Measurements from ENCODE around the gene SNAPC4. TPM values are rescaled to one million over a fixed set of nuclear protein-coding genes. Genes with fewer than 3 reads are reported as not detected.

Gene SNAPC4
- total RNA-seq, 1 donor: 3.5 TPM

DNA sequence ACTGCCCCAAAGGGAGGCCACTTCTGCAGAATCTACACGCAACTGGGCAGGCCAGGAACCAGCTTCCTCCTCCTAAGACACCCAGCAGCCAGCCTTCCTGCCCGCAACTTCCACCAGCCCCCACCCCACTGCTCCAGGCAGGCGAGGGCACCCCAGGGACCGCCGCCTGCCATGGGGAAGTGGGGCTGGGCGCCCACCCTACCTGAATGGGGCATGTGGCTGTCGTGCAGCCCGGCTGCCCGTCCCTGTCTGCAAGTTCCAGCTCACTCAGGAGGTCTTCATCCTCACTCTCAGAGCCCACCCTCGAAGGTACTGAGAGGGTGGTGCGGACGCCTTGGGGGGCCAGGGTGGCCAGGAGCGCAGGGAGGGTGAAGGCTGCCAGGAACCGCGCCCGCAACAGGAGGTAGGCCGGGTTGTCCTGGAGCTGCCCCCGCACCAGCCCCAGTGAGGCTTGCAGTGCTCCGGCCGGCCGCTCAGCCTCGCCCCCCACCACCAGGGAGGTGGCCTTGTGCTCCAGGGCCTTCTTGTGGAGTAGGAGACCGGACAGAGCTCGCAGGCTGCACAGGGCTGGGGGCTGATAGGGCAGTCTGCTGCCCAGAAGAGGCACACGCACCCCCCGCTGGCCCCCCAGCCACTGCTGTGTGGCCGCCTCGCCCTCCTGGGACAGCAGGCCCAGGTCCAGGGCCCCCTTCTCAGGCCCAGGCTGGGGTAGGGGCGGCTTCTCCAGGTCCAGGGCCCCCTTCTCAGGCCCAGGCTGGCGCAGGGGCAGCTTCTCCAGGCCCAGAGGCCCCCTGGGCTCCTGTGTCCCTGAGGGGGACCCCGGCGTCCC lies 22.4 kb downstream of the SNAPC4 start:
- peaks cover 16% of the 10 kb centered on the region for H3K4me1 ChIP-seq (ENCODE audit: insufficient read depth, low read length)
- no peaks in the 10 kb centered on the region for H3K9me3 ChIP-seq (ENCODE audit: low read depth, low read length)
- H3K4me3 ChIP-seq (ENCODE audit: low read length): no peak overlapping the region
- no peaks in the 10 kb centered on the region for H3K27me3 ChIP-seq (ENCODE audit: insufficient read depth, low read length)

DNA sequence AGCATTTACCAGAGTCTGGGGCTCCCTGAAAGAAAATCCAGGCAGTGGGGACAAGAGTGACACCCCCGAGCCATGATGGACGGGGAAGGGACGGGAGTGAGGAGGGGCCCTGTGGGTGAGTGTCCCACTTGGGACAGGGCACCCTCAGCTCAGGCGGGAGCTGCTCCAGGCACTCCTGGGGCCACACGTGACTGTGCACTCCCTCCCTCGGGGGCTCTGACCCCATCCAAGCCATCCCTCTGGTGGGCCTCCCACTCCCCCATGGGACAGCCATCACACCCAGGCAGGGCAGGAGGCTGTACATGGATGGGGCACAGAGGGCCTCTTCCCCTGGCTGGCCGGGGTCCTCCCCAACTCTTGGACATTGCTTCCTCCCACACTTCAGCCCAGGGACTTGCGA lies 23.5 kb downstream of the SNAPC4 start:
- Histone ChIP-seq H3K4me1 (ENCODE audit: insufficient read depth, low read length) (peaks cover 23% of the 10 kb centered on the region), H3K4me3 (ENCODE audit: low read length) (no peak overlapping the region), H3K27me3 (ENCODE audit: insufficient read depth, low read length) (no peaks in the 10 kb centered on the region), H3K9me3 (ENCODE audit: low read depth, low read length) (no peaks in the 10 kb centered on the region)

DNA sequence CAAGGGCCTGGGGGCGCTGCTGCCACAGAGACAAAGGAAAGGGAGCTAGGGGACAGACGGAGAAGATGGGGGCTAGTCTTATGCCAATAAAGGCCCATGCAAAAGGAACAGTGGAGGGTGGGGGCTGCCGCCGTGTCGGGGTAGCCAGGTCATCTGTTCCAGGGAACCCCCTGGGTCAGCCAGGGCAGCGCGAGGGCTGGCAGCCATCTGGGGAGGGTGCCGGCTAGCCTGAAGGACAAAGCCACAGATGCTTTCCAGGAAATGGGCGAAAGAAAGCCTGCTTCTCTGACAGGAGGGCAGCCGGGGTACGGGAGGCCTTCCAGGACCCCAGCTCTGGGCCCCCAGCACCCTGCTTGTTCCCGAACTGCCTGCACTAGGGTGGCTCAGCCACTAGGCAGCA lies 24.9 kb downstream of the SNAPC4 start:
- no peaks in the 10 kb centered on the region for H3K9me3 ChIP-seq (ENCODE audit: low read depth, low read length)
- H3K4me1 ChIP-seq (ENCODE audit: insufficient read depth, low read length): peaks cover 23% of the 10 kb centered on the region
- no peak overlapping the region for H3K4me3 ChIP-seq (ENCODE audit: low read length)
- H3K27me3 ChIP-seq (ENCODE audit: insufficient read depth, low read length): no peaks in the 10 kb centered on the region

DNA sequence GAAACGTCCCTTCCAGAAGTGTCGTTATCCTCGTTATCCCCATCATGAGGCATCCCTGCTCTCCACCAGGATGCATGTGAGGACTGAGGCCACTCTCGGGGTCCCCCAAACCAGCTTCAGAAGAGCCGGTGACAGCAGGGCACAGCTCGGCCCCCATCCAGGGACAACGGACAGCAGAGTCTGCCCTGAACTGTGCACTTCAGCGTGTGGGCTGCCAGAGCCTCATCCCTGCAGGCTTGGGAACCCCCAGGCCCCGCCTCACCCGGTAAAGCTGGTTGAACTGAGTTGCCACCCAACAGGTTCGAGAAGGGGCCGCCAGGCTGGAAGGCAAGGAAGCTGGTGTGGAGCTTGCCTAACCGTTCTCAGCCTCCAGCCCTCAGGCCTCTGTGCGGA lies 25.8 kb downstream of the SNAPC4 start:
- no peaks in the 10 kb centered on the region for H3K27me3 ChIP-seq (ENCODE audit: insufficient read depth, low read length)
- H3K4me1 ChIP-seq (ENCODE audit: insufficient read depth, low read length): peaks cover 23% of the 10 kb centered on the region
- H3K9me3 ChIP-seq (ENCODE audit: low read depth, low read length): no peaks in the 10 kb centered on the region
- no peak overlapping the region for H3K4me3 ChIP-seq (ENCODE audit: low read length)

DNA sequence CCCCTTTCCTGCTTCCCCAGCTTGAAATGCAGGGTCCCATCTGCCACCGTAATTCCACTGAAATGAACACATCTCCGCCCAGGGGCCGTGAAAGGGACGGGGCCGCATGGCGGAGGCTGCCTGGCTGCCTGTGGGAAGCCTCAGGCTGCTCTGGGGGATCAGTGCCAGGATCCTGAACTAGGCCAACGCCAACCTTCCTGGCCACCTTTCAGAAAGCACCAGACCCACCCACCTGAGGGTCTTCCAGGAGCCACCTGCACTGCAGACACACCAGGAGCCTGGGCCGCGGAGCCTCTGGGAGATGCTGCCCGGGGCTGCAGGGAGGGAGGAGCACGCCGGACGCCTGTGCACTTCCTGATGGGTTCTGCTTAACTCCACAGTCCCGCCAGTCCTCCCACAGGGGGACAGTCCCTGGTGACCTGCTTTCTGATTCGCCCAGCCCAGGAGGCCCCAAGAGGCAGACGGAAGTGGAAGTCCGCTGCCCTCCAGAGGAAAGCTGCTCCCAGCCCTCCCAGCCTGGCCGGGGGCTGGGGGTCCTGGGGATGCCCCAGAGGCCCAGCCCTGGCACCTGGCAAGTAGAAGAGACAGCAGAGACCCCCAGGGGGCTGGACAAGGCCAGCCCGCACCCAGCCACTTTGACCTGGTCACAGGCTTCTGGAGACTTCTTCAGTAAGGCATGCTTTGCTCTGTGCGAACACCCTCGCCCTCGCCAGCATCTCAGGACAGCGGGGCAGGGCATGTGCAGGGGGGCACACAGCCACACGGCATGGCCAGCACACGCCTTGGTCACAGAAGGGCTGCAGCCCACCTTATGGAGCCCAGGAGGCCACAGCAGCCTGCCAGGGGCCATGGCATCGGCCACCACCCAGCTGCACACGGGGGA lies 26.4 kb downstream of the SNAPC4 start, which contains the start of gene CARD9:
CARD9 (minus strand) TSS at position 370 of the 883 bp plus-strand sequence. CDS start 1,591 bp downstream, outside the sequence.
- H3K9me3 ChIP-seq (ENCODE audit: low read depth, low read length): no peaks in the 10 kb centered on the region
- peak within 1 kb of the TSS; percentile 41 for H3K4me3 ChIP-seq (ENCODE audit: low read length)
- H3K4me1 ChIP-seq (ENCODE audit: insufficient read depth, low read length): peaks cover 23% of the 10 kb centered on the region
- no peaks in the 10 kb centered on the region for H3K27me3 ChIP-seq (ENCODE audit: insufficient read depth, low read length)

DNA sequence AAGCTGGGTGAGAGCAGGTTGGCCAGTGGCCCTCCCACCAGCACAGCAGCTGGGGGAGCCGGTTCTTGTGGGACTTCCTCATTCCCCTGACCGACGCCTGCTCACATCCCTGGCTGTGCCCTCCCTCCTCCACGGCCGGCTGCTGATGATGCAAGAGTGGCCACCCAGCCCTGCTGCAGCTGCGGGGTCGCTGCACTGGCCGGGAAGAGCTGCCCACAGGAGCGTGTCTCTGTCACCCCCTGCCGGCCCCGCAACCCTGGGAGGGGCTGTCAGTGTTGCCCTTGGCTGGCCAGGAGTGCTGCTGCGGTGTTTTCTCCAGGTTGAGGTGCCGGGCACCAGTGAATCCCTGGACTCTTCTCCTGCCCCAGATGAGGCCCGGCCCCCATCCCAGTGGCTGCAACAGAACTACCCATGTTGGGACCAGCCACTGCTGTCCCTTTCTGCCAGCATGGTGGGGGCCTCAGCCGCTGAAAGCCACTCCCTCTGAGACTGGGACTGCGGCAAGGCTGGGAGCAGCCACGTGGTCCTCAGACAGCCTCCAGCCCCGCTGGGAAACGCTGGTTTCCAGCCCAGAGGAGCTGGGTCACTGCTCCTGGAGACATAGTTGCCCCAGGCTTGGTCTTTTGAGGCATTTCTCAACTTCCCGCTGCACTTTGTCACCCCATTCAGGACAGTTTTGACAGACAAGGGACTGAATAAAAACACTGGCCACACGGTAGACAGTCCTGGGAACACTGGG lies 27.2 kb downstream of the SNAPC4 start:
- Histone ChIP-seq H3K4me3 (ENCODE audit: low read length) (peak overlapping the region; percentile 41), H3K4me1 (ENCODE audit: insufficient read depth, low read length) (peaks cover 23% of the 10 kb centered on the region), H3K27me3 (ENCODE audit: insufficient read depth, low read length) (no peaks in the 10 kb centered on the region), H3K9me3 (ENCODE audit: low read depth, low read length) (no peaks in the 10 kb centered on the region)

DNA sequence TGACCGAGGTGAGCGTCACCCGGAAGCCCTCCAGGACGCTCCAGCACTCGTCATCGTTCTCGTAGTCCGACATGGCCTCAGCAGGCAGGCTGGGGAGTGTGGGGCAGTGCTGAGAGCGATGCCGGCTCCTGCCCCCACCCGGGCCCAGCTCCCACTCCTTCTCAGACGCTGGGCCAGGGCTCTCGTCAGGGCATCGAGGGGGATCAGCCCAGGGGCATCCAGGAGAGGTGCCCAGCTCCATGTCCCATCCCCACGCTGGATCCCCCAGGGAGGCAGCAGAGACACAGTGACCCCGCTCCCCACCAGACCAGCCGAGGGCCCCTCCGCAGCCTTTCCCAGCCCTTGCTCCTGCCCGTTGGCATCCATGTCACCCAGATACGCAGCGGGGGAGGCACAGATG lies 28.0 kb downstream of the SNAPC4 start:
- no peaks in the 10 kb centered on the region for H3K27me3 ChIP-seq (ENCODE audit: insufficient read depth, low read length)
- peak overlapping the region; percentile 41 for H3K4me3 ChIP-seq (ENCODE audit: low read length)
- peaks cover 18% of the 10 kb centered on the region for H3K4me1 ChIP-seq (ENCODE audit: insufficient read depth, low read length)
- H3K9me3 ChIP-seq (ENCODE audit: low read depth, low read length): no peaks in the 10 kb centered on the region

DNA sequence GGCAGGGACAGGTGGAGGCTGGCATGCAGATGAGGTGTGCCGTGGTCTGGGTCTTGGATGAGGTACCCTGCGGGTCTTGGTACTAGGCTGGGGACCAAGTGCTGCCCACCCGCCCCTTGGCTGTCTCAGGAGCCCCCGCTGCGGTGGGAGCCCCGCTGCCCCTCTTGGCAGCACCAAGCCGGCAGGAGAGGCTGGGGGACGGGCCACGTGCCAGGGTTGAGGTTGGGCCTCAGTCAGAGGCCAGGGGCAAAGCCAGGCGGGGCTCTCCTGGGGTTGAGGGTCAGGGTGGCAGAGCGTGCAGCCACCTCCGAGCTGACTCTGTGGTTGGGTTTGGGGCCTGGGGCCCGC lies 28.5 kb downstream of the SNAPC4 start:
- Histone ChIP-seq H3K9me3 (ENCODE audit: low read depth, low read length) (no peaks in the 10 kb centered on the region), H3K4me3 (ENCODE audit: low read length) (no peak overlapping the region), H3K27me3 (ENCODE audit: insufficient read depth, low read length) (no peaks in the 10 kb centered on the region), H3K4me1 (ENCODE audit: insufficient read depth, low read length) (peaks cover 15% of the 10 kb centered on the region)

DNA sequence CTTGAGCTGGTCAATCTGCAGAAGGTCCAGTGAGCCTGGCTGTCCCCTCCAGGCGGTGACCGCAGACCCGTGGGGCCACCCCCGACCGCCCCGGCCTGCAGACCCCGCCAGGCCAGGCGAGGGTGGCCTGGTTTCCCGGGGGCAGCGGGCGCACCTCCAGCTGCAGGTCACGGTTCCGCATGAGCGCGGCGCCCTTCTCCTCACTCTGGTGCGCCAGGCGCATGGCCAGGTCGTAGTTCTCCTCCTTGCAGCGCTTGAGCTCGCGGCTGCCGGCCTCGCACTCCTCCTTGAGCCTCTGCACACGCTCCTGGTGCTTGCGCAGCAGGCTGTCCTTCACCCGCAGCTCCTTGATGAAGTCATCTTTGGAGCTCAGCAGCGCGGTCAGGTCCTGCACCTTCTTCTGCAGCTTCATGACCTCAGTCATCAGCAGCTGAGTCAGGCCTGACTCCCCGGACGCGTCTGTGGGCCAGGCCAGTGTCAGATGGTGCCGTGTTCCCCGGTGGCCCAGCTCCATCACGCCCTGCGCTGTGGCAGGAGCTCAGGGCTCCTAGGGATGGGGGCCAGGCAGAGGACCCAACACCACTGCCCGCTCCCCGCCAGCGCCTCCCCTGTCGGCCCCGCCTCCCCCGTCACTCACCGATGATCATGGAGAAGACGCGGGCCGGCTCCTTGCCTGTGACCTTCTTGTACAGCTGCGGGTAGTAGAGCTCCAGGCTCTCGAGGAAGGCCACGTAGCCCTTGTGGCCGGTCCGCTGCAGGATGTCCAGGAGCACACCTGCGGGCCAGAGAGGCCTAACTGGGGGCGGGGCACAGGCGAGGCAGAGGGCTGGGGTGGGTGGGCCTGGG lies 29.1 kb downstream of the SNAPC4 start:
- no peaks in the 10 kb centered on the region for H3K9me3 ChIP-seq (ENCODE audit: low read depth, low read length)
- no peaks in the 10 kb centered on the region for H3K27me3 ChIP-seq (ENCODE audit: insufficient read depth, low read length)
- H3K4me3 ChIP-seq (ENCODE audit: low read length): no peak overlapping the region

DNA sequence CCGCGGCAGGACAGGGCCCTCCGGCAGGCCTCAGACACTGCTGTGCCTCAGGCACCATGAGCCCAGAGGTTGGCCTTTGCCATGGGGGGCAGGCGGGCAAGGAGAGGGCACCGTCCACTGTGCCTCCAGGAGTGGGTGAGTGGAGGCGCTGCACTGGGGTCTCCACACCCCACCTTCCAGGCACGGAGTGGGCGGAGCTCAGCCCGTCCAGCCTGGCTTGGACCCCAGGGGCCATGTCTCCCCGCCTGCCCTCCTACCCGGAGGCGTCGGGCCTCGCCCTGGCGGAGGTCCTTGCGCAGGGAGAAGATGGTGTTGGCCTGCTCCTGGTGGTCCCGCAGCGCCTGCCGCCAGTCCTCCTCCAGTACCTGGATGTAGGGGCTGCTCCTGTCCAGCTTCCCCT lies 29.9 kb downstream of the SNAPC4 start:
- Histone ChIP-seq H3K27me3 (ENCODE audit: insufficient read depth, low read length) (no peaks in the 10 kb centered on the region), H3K4me3 (ENCODE audit: low read length) (no peak overlapping the region), H3K4me1 (ENCODE audit: insufficient read depth, low read length) (peaks cover 29% of the 10 kb centered on the region), H3K9me3 (ENCODE audit: low read depth, low read length) (no peaks in the 10 kb centered on the region)

More for the DNA sequence above, 29.1 kb downstream of the SNAPC4 start:
- H3K4me1 ChIP-seq (ENCODE audit: insufficient read depth, low read length): peaks cover 20% of the 10 kb centered on the region

DNA sequence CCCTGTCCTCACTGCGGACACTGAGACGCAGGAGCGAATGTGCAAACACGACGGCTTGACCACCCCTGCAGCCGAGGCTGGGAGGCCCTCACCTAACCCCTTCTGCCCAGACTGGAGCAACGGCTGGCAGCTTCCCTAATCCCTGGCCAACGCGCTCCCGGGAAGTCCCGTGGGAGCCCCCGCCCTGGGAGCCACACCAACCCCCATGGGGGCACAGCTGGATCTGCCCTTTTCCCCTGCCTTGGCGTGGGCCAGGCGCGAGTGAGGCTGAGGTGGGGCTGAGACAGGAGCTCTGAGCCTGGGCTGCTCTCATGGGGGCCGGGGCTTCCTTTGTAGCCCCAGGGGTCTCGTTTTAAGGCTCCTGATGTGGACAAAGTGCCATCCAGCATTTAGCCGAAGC lies 31.8 kb downstream of the SNAPC4 start:
- Histone ChIP-seq H3K27me3 (ENCODE audit: insufficient read depth, low read length) (no peaks in the 10 kb centered on the region), H3K9me3 (ENCODE audit: low read depth, low read length) (no peaks in the 10 kb centered on the region), H3K4me1 (ENCODE audit: insufficient read depth, low read length) (peaks cover 38% of the 10 kb centered on the region), H3K4me3 (ENCODE audit: low read length) (no peak overlapping the region)

DNA sequence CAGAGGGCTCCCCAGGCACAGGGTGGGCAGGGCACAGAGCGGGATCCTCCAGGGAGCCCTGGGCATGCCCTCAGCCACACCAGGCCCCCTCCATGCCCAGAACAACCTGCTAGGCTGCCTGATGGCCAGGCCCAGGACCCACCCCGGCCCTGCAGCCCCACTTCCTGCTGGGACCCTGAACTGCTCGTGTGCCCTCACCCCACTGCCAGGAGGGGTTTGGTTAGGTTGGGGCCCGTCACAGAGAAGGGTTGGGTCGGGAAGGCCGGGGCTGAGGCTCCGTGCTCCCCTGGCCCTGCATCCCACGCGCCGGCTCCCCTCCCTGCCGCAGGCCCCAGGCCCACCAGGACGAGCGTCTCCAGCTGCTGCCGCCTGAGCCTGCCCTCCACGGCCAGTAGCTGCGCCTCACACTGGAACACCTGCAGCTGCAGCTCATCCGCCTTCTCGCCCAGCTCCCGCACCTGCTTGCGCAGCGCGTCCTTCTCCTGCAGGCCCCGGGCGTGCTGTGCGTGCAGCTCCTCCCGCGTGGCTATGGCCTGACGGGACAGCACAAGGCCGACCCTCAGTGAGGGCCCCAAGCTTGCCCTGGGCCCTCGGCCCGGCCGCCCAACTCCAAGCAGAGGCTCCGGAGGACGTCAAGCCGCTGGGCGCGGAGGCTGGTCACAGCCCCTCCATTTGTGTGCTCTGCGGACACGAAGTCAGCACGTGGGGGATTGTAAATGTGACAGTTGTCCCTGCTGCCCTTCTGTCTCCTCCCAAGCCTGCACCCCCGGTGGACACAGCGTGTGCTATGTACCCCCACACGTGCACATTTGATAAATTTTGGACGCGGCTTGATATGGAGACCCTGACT lies 32.4 kb downstream of the SNAPC4 start:
- Histone ChIP-seq H3K4me1 (ENCODE audit: insufficient read depth, low read length) (peaks cover 42% of the 10 kb centered on the region), H3K27me3 (ENCODE audit: insufficient read depth, low read length) (no peaks in the 10 kb centered on the region), H3K4me3 (ENCODE audit: low read length) (no peak overlapping the region), H3K9me3 (ENCODE audit: low read depth, low read length) (no peaks in the 10 kb centered on the region)

DNA sequence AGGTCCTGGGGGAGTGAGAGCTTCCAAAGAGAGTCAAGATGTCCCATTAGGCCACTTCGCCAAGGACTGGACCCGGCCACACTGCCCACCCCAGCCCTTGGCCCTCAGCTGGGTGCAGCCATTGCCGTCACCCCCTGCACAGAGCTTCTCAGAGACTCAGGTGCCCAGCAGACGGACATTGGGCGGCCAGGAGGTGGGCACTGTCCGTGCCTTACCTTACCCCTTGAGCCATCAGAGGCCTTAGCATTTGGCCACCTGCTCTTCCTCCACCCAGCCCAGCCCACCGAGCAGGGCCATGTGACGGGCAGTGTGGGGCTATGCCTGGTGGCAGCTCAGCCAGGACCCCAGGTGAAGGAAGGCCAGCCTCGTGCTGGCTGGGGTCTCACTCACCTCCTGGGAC lies 33.1 kb downstream of the SNAPC4 start:
- Histone ChIP-seq H3K9me3 (ENCODE audit: low read depth, low read length) (no peaks in the 10 kb centered on the region), H3K27me3 (ENCODE audit: insufficient read depth, low read length) (no peaks in the 10 kb centered on the region), H3K4me1 (ENCODE audit: insufficient read depth, low read length) (peaks cover 36% of the 10 kb centered on the region), H3K4me3 (ENCODE audit: low read length) (no peak overlapping the region)
